ENCODE data around the gene TNFRSF8.
"Not testable (repeated sequence)": the region's sequence is repeated elsewhere in the genome, so short reads cannot be mapped to it uniquely, and the experiment has no call there.

The TNFRSF8 gene

GRCh38 chr1:12063141-12064072 lies at the start of gene TNFRSF8:
TNFRSF8 (plus strand) TSS chr1:12063303; CDS start chr1:12063599, 296 bp downstream.
- H3K4me3 ChIP-seq (ENCODE audit: low read depth, low read length): peak within 1 kb of the TSS; percentile 7
- DNase-seq (ENCODE audit: low read depth): no peak

DNA sequence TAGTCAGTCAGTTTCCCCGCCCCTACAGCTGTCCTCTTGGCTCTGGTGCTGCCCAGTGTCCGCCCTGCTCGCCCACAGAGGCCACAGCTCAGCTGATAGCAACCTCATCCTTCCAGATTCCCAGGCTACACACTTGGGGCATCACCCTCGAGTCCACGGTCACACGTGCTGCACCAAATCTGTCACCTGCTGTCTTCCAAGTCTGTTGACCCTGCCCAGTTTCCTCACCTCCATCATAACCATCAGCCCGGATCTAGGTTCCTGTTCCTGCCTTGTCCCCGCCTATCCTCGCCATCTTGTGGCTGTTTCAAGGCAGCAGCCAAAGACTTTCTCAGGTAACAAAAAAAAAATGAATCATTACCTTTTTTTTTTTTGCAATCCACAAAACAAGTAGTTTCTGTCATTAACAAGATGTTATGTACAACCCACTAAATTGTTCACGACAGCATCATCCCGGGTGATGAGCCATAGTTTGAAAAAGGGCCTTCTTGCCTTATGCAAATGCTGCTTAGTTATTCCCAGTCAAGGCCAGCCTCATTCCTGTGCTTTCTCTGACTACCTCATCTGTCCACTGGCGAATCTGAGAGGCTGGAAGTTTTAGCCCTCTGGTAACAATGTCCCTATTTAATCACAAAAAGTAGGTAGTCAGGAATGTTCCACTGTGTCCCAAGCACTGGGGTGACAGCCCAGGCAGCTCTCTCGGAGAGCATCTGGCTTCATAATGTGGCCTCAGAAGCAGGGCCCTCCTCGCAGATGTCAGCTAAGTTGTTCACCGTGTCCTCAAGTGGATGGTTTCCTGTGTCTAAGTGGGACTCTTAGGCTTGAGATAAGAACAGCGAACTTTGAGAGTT lies 48.7 kb upstream of the TNFRSF8 start:
- no peak for DNase-seq (ENCODE audit: low read depth)
- H3K4me3 ChIP-seq (ENCODE audit: low read depth, low read length): no peak overlapping the region

- no peak for DNase-seq (ENCODE audit: low read depth)
- H3K4me3 ChIP-seq (ENCODE audit: low read depth, low read length): no peak overlapping the region
Observed at GRCh38 chr1:12015001-12015491, 48.1 kb upstream of the TNFRSF8 start.

DNA sequence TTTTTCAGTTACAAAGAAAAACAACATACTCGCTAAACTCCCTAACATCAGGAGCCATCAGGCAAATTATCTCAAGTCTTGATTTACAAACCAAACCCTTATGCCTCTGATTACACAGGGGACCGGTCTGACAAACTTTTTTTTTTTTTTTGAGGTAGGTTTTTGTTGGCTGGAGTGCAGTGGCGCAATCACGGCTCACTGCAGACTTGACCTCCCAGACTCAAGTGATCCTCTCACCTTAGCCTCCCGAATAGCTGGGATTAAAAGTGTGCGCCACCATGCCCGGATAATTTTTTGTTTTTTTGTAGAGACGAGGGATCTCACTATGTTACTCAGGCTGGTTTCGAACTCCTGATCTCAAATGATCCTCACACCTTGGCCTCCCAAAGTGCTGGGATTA lies 47.6 kb upstream of the TNFRSF8 start:
- no peak for DNase-seq (ENCODE audit: low read depth)
- no peak overlapping the region for H3K4me3 ChIP-seq (ENCODE audit: low read depth, low read length)

GRCh38 chr1:12016182-12016581 lies 46.9 kb upstream of the TNFRSF8 start:
- H3K4me3 ChIP-seq (ENCODE audit: low read depth, low read length): no peak overlapping the region
- no peak for DNase-seq (ENCODE audit: low read depth)

DNA sequence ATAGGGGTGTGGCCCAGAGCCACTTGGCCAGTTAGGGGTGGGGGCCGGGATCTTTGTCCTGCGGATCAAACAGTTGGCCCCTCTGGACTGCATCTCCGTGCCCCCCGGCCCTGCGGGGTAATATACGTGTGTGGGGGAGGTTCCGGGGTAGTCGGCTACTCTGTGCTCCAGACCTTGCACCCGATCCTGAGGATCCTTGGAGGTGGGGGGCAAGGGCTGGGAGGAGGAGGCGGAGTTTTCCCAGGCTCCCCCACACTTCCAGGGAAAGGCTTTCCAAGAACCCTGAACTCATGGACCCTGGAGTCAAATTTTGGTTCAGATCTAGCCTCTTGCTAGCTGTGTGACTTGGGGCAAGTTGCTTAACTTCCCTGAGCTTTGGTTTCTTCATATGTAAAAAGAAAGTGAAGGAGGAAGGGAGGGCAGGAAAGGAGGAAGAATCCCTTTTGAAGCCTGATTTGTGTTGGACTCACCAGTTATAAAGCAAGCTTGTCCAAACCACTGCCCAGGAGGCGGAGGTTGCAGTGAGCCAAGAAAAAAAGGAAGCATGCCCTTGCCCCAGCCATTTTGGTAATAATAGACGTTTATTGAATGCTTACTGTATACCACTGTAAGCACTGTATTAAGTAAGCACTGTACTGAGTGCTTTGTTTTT lies 43.1 kb upstream of the TNFRSF8 start:
- no peak for DNase-seq (ENCODE audit: low read depth)
- H3K4me3 ChIP-seq (ENCODE audit: low read depth, low read length): peak overlapping the region; percentile 78

DNA sequence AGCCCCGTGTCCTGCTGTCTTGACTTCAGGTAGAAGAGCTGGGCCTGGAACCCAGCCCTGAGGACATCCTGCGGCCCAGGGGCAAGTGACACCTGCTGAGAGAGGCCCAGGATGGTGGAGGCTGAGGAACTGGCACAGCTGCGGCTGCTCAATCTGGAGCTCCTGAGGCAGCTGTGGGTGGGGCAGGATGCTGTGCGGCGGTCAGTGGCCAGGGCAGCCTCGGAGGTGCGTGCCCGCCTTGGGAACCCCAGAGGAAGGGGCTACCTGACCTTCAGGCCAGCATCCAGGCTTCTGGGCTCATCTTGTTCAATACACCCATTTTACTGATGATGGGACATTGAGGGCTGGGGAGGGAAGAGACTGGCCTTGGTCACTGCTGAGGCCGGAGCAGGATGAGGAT lies 41.5 kb upstream of the TNFRSF8 start:
- DNase-seq (ENCODE audit: low read depth): no peak
- H3K4me3 ChIP-seq (ENCODE audit: low read depth, low read length): no peak overlapping the region

DNA sequence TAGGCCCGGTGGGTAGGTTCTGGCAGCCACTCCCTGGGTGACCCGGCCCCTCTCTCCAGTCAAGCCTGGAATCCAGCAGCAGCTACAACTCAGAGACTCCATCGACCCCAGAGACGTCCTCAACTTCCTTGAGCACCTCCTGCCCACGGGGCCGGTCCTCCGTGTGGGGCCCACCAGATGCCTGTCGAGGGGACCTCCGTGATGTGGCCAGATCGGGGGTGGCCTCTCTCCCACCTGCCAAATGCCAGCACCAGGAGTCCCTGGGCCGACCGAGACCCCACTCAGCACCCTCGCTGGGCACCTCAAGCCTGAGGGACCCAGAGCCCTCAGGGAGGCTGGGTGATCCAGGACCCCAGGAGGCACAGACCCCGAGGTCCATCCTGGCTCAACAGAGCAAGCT lies 41.1 kb upstream of the TNFRSF8 start:
- no peak overlapping the region for H3K4me3 ChIP-seq (ENCODE audit: low read depth, low read length)
- DNase-seq (ENCODE audit: low read depth): no peak

DNA sequence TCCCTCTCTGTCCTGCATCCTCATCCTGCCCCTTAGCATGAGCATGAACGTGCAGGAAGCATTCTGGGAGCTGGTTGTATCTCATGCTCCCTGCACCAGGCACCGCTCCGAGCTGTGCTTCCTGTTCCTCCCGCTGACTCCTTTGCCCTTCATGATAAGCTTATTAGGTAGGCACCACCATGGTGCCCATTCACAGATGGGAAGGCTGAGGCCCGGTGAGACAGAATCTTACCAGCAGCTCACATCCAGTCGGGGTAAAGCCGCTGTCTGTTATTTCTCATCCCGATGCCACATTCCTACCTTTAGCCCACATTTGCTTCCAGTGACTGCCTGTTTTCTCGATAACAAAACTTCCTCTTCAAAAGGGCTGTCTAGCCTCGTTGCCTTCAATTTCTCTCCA lies 36.5 kb upstream of the TNFRSF8 start:
- no peak overlapping the region for H3K4me3 ChIP-seq (ENCODE audit: low read depth, low read length)
- DNase-seq (ENCODE audit: low read depth): no peak

GRCh38 chr1:12028248-12028647 lies 34.9 kb upstream of the TNFRSF8 start:
- no peak for DNase-seq (ENCODE audit: low read depth)
- H3K4me3 ChIP-seq (ENCODE audit: low read depth, low read length): no peak overlapping the region

GRCh38 chr1:12028957-12029511 lies 34.1 kb upstream of the TNFRSF8 start:
- DNase-seq (ENCODE audit: low read depth): no peak
- no peak overlapping the region for H3K4me3 ChIP-seq (ENCODE audit: low read depth, low read length)

DNA sequence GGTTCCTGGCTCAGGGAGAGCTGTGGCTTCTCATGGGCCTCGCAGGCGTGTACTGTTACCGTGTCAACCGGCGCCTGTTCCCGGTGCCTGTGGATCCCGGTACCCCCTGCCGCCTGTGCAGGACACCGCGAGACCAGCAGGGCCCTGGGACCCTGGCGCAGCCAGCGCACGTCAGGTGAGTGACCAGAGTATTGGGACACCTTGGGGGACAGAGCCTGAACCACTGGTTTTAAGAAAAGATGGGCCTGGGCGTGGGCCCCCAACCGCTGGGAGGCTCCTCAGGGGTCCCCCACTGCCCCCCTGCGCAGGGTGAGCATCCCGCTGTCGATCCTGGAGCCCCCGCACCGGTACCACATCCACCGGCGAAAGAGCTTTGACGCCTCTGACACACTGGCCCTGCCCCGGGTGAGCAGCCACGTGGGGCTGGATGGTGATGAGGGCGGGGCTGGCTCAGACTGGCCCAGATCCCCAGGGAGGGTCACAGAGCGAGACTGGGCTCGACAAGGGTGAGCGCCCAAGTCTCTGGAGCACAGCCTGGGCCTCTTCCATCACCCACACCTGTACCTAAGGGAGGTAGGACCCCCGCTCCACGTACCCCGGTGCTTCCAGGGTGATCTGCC lies 33.3 kb upstream of the TNFRSF8 start:
- H3K4me3 ChIP-seq (ENCODE audit: low read depth, low read length): no peak overlapping the region
- no peak for DNase-seq (ENCODE audit: low read depth)

DNA sequence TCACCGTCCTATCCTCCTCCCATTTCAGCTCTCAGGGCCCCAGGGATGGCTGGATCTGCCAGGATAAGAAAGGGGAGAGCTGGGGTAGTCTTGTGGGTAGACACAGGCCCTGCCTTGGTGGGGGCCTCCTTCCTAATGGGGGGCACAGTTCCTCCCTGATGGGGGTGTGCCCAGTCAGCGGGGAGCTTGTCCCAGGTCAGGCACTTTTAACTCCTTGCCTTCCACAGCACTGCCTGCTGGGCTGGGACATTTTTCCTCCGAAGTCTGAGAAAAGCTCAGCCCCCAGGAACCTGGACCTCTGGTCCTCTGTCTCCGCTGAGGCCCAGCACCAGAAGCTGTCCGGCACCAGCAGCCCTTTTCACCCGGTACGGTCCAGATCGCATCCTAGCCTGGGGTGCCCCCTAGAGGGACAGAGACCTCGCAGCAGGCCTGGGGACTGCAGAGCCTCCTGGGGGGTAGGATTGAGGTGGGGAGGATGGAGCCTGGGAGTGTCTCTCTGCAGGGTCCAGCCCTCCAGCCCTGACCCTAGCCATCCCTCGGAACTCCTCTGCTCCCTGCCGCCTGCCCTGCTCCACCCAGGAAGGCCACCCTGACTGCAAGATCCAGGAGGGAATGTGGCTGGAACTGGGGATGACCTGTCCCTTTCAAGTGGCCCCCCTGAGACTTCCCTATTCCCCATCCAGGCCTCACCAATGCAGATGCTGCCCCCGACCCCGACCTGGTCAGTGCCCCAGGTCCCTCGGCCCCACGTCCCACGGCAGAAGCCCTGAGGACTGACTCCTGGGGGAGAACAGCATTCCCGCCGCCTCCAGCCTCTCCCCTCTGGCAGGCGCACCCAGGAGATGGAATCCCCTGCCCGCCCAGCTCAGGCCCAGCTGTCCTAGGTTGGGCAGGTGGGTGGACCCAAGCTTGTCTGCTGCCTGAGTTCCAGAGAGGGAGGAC lies 31.8 kb upstream of the TNFRSF8 start:
- no peak for DNase-seq (ENCODE audit: low read depth)
- no peak overlapping the region for H3K4me3 ChIP-seq (ENCODE audit: low read depth, low read length)

DNA sequence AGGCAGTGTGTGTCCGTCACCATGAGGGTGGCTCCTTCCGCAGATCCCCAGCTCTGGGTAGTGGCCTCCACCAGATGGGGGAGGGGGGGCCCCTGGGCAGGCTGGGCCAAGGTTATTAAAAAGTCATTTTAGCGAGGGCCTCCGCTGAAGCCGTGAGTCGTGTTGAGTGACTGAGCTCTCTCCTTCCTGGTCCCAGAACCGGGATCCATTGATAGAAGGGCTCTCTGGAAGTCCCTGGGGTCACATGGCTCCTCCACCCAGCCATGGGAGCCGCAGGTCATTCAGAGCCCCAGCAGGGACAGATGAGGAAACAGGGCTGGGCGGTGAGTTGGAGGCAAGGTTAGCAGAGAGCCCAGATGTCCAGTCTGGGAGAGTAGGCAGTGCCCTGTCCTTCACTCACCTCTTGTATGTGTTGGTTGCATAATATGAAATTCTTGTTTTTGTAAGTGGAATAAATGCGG lies 30.9 kb upstream of the TNFRSF8 start:
- H3K4me3 ChIP-seq (ENCODE audit: low read depth, low read length): no peak overlapping the region
- no peak for DNase-seq (ENCODE audit: low read depth)

DNA sequence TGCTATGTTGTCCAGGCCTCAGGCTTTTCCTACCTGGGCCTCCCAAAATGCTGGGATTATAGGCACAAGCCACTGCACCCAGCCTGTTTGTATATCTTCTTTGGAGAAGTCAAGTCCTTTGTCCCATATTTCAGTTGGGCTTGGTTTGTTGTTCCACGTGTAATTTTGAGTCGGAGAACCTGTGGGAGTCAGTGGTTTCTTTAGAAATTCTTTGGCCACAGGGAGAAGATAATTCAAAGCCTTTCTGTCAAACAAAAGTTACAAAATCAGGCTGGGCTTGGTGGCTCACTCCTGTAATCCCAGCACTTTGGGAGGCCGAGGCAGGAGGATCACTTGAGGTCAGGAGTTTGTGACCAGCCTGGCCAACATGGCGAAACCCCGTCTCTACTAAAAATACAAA lies 29.7 kb upstream of the TNFRSF8 start:
- DNase-seq (ENCODE audit: low read depth): not testable (repeated sequence)

DNA sequence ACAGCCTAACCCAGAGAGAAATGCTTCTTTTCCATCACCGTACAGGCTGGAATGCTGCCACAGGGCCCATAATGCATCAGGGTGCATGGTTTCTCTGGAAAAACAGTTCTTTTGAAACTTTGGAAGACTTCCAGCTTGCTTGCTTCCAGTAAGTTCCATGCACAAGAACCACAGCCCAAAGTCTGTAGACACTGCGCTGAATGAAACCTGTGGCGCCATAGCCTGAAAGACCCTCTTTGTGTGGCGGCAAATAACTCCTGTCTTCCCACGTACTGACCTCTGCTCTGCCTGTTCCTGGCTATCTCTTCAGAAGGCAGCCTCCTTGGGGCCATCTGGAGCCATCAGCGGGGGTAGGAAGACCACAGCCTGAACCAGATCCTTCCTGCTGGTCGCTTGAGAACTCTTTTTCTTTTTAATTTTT lies 28.7 kb upstream of the TNFRSF8 start:
- peak; percentile 34 for DNase-seq (ENCODE audit: low read depth)
- no peak overlapping the region for H3K4me3 ChIP-seq (ENCODE audit: low read depth, low read length)

More for the DNA sequence above, 29.7 kb upstream of the TNFRSF8 start:
- not testable (repeated sequence) for H3K4me3 ChIP-seq (ENCODE audit: low read depth, low read length)

- DNase-seq (ENCODE audit: low read depth): no peak
- H3K4me3 ChIP-seq (ENCODE audit: low read depth, low read length): no peak overlapping the region
Observed at GRCh38 chr1:12035312-12035711, 27.8 kb upstream of the TNFRSF8 start.

Data from skeletal muscle cell (primary cell).